Measurements from ENCODE around the gene PSAPL1. TPM values are rescaled to one million over a fixed set of nuclear protein-coding genes. Genes with fewer than 3 reads are reported as not detected.
A peak's percentile ranks its signal among the peaks of the same experiment; 100 is the strongest.

The PSAPL1 gene
- total and polyA plus RNA-seq, 9 of the 15 experiments (the other 6 are each of a cell fraction or from before 2014, with no cell fraction given): not detected

DNA sequence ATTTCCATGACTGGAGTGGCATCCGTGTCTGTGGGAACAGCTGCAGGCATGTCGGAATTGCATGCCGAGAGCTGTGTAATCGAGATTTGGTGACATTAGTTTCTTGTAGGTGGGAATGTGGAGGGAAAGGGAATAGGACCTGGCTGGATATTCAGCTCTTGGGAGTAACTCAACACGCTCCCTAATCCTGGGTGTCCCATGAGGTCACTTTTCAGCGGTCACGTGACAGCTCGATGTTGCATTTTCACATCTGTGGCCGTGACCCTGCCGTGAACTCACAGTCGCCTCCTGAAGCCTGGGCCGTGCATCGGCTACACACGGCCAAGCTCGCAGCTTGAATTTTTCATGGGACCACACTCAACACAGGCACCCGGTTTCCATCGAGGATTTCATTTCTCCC is 25.8 kb upstream of the PSAPL1 start (continued):
- TF ChIP-seq, protein P1, sequence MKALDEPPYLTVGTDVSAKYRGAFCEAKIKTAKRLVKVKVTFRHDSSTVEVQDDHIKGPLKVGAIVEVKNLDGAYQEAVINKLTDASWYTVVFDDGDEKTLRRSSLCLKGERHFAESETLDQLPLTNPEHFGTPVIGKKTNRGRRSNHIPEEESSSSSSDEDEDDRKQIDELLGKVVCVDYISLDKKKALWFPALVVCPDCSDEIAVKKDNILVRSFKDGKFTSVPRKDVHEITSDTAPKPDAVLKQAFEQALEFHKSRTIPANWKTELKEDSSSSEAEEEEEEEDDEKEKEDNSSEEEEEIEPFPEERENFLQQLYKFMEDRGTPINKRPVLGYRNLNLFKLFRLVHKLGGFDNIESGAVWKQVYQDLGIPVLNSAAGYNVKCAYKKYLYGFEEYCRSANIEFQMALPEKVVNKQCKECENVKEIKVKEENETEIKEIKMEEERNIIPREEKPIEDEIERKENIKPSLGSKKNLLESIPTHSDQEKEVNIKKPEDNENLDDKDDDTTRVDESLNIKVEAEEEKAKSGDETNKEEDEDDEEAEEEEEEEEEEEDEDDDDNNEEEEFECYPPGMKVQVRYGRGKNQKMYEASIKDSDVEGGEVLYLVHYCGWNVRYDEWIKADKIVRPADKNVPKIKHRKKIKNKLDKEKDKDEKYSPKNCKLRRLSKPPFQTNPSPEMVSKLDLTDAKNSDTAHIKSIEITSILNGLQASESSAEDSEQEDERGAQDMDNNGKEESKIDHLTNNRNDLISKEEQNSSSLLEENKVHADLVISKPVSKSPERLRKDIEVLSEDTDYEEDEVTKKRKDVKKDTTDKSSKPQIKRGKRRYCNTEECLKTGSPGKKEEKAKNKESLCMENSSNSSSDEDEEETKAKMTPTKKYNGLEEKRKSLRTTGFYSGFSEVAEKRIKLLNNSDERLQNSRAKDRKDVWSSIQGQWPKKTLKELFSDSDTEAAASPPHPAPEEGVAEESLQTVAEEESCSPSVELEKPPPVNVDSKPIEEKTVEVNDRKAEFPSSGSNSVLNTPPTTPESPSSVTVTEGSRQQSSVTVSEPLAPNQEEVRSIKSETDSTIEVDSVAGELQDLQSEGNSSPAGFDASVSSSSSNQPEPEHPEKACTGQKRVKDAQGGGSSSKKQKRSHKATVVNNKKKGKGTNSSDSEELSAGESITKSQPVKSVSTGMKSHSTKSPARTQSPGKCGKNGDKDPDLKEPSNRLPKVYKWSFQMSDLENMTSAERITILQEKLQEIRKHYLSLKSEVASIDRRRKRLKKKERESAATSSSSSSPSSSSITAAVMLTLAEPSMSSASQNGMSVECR (CRISPR knock-in tag; IDR thresholded peaks at IDR 0.05): no peak
- TF ChIP-seq TOE1 (IDR thresholded peaks at IDR 0.05; ENCODE audit: borderline replicate concordance) (peak; percentile 92), TOE1 (CRISPR knock-in tag; IDR thresholded peaks at IDR 0.05; ENCODE audit: borderline replicate concordance, low read depth) (no peak), ZNF707 (CRISPR knock-in tag; conservative IDR thresholded peaks at IDR 0.05) (no peak), CBFA2T2 (conservative IDR thresholded peaks at IDR 0.05) (peak; percentile 56), JUND (IDR thresholded peaks at IDR 0.05; ENCODE audit: borderline replicate concordance, low read depth, low read length) (no peak), JUND (tag; IDR thresholded peaks at IDR 0.05; ENCODE audit: borderline replicate concordance, low read depth, low read length) (peak; percentile 15; the same call in 1 of the 3 replicates), NR2C2 (CRISPR knock-in tag; IDR thresholded peaks at IDR 0.05) (no peak), NR2C2 (tag; IDR thresholded peaks at IDR 0.05) (peak; percentile 39)
- TF ChIP-seq, protein P2, sequence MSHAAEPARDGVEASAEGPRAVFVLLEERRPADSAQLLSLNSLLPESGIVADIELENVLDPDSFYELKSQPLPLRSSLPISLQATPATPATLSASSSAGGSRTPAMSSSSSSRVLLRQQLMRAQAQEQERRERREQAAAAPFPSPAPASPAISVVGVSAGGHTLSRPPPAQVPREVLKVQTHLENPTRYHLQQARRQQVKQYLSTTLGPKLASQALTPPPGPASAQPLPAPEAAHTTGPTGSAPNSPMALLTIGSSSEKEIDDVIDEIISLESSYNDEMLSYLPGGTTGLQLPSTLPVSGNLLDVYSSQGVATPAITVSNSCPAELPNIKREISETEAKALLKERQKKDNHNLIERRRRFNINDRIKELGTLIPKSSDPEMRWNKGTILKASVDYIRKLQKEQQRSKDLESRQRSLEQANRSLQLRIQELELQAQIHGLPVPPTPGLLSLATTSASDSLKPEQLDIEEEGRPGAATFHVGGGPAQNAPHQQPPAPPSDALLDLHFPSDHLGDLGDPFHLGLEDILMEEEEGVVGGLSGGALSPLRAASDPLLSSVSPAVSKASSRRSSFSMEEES (CRISPR knock-in tag; IDR thresholded peaks at IDR 0.05): peak; percentile 94
- TF ChIP-seq, protein P3, sequence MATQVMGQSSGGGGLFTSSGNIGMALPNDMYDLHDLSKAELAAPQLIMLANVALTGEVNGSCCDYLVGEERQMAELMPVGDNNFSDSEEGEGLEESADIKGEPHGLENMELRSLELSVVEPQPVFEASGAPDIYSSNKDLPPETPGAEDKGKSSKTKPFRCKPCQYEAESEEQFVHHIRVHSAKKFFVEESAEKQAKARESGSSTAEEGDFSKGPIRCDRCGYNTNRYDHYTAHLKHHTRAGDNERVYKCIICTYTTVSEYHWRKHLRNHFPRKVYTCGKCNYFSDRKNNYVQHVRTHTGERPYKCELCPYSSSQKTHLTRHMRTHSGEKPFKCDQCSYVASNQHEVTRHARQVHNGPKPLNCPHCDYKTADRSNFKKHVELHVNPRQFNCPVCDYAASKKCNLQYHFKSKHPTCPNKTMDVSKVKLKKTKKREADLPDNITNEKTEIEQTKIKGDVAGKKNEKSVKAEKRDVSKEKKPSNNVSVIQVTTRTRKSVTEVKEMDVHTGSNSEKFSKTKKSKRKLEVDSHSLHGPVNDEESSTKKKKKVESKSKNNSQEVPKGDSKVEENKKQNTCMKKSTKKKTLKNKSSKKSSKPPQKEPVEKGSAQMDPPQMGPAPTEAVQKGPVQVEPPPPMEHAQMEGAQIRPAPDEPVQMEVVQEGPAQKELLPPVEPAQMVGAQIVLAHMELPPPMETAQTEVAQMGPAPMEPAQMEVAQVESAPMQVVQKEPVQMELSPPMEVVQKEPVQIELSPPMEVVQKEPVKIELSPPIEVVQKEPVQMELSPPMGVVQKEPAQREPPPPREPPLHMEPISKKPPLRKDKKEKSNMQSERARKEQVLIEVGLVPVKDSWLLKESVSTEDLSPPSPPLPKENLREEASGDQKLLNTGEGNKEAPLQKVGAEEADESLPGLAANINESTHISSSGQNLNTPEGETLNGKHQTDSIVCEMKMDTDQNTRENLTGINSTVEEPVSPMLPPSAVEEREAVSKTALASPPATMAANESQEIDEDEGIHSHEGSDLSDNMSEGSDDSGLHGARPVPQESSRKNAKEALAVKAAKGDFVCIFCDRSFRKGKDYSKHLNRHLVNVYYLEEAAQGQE (IDR thresholded peaks at IDR 0.05; ENCODE audit: borderline replicate concordance): peak; percentile 25; the same call in 1 of the 2 replicates
- TF ChIP-seq, protein P3 (CRISPR knock-in tag; IDR thresholded peaks at IDR 0.05; ENCODE audit: low read depth): no peak
- TF ChIP-seq, protein P4, sequence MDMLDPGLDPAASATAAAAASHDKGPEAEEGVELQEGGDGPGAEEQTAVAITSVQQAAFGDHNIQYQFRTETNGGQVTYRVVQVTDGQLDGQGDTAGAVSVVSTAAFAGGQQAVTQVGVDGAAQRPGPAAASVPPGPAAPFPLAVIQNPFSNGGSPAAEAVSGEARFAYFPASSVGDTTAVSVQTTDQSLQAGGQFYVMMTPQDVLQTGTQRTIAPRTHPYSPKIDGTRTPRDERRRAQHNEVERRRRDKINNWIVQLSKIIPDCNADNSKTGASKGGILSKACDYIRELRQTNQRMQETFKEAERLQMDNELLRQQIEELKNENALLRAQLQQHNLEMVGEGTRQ (CRISPR knock-in tag; IDR thresholded peaks at IDR 0.05): peak; percentile 77
